CD4-positive, alpha-beta T cell treated with Interleukin-10 for 1 hour (primary cell): ENCODE results near the gene ARHGEF17.
"Not testable (repeated sequence)": the region's sequence is repeated elsewhere in the genome, so short reads cannot be mapped to it uniquely, and the experiment has no call there.

Experiments used
- DNase-seq: peaks from one replicate; pipeline ENCODE4 v3.0.0-alpha.2; 2020

The ARHGEF17 gene, protein sequence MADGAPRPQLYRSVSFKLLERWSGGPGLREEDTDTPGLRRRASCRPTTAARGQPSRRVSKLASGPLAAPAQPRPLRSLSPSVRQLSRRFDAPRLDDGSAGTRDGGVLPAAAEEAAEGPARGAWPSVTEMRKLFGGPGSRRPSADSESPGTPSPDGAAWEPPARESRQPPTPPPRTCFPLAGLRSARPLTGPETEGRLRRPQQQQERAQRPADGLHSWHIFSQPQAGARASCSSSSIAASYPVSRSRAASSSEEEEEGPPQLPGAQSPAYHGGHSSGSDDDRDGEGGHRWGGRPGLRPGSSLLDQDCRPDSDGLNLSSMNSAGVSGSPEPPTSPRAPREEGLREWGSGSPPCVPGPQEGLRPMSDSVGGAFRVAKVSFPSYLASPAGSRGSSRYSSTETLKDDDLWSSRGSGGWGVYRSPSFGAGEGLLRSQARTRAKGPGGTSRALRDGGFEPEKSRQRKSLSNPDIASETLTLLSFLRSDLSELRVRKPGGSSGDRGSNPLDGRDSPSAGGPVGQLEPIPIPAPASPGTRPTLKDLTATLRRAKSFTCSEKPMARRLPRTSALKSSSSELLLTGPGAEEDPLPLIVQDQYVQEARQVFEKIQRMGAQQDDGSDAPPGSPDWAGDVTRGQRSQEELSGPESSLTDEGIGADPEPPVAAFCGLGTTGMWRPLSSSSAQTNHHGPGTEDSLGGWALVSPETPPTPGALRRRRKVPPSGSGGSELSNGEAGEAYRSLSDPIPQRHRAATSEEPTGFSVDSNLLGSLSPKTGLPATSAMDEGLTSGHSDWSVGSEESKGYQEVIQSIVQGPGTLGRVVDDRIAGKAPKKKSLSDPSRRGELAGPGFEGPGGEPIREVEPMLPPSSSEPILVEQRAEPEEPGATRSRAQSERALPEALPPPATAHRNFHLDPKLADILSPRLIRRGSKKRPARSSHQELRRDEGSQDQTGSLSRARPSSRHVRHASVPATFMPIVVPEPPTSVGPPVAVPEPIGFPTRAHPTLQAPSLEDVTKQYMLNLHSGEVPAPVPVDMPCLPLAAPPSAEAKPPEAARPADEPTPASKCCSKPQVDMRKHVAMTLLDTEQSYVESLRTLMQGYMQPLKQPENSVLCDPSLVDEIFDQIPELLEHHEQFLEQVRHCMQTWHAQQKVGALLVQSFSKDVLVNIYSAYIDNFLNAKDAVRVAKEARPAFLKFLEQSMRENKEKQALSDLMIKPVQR (N-terminal part only)

DNA sequence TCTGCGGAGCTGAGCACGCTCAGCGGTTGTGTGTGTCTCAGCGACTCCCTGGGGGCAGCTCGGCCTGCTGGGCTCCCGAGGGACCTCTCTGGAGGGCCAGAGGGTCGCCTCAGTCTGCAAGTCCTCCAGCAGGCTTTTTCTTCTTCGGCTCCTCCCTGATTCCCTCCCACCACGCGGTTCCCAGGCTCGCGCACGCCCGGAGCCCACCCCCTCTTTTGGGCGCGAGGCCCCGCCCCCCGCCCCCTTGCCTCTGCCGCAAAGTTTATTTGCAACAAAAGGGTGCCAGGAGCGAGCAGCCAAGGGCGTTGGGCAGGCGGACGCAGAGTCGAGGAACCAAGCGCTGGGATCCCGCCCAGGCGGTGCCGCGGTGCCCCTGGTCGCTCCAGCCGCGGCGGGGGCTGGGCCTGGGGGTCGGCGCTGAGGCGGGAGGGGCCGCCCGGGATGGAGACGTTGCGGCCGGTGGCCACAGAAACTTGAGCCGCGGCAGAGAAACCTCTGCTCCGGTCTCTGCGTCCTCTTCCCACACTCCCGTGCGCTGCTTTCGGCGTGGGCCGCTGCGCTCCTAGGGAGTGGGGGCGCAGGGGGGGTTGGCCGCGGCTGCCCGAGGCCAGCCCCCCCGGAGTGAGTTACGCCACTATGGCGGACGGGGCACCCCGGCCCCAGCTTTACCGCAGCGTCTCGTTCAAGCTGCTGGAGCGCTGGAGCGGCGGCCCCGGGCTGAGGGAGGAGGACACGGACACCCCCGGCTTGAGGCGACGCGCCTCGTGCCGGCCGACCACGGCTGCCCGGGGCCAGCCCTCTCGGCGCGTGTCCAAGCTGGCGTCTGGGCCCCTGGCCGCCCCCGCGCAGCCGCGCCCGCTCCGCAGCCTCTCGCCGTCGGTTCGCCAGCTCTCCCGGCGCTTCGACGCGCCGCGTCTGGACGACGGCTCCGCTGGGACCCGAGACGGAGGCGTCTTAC lies at the start of gene ARHGEF17:
ARHGEF17 (plus strand) TSS at position 274 of the 958 bp plus-strand sequence; CDS start at position 637, 363 bp downstream.
- no peak for DNase-seq

DNA sequence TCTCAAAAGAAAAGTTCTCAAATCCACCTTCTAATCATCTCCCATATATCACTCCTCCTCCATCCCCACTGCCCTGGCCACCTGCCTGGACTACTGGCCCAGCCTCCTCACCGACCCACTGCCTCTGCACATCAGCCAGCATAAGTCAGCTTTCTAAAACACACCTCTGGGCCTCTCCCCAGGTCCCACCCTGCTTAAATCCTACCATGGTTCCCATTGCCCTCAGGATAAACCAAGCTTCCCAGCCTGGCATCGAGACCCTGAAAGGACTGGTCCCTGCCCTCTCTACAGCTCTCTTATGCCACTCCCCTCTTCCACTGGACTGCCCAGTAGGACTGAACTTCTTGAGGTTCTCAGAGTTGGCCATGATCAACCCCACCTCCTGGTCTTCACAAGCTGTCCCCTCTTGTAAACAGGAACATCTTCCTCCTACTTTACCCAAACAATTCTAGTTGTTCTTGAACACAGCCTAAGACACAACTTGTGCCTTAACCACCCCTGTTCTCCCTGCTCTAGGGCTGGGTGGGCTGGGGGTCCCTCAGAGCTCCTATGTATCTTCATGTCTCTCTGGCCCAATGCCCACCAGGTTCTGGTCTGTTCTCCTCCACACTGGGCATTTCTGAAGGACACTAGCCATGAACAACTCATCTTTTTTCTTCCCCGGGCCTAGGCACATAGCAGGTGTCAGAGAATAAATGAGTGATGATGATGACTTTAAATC lies 48.5 kb upstream of the ARHGEF17 start:
- DNase-seq = no peak

DNA sequence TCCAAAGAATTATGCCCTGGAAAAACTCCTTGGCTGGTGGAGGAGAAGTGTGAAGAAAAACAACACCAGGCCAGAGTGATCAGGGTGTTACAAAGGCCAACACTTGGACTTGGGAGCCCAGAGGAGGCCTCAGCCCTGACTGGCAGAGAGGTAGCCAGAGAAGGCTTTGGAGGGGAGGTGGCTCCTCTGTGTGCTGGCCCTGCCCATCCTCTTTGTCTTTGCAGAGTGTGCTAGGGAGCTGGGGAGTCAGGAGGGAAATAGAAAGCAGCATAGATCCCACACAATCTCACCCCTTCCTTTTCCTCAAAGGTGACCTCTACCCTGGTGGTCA lies 48.0 kb upstream of the ARHGEF17 start:
- DNase-seq = no peak

DNA sequence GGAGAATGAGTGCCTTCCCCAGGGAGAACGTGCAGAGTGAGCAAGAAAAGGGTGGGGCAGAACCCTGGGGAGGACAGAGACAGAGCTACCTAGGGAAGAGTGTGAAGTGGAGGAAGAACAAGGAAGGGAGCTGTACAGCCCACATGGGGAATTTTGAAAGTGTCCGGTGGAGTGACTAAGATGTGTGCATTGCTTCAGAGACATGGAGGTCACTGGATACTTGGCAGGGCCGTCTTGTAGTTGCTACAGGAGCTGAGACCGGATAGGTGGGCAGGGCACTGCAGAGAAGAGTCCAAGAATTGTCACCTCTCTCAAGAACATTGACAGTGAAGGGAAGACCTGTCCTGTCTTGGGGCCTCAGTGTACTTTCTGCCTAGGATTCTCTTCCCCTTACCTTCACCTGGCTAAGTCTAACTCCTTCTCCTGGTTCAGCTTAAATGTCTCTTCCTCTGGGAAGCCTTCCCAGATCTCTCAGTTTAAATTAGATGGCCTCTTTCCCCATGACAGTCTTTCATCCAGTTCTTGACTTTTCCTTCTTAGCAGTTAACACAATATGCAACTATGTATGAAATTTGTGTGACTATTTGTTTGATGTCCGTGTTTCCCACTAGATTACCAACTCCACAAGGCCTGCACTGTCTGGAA lies 45.1 kb upstream of the ARHGEF17 start:
- DNase-seq = no peak

DNA sequence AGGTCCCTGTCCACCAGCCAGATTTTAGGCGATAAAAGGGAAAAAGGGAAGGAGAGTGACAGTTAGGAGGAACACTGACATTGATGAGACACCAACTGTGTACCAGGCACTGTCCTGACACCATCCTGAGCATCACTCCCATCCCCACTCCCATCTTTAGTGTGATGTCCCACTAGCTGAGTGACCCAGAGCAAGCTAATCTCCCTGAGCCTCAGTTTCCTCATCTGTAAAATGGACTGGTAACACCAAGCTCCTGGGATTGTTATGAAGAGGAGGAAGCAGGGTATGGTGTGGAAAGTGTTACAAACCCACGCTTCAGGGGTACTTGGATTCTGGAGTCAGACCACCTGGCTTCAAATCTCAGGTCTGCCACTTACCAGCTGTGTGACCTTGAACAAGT lies 44.4 kb upstream of the ARHGEF17 start:
- DNase-seq = no peak

DNA sequence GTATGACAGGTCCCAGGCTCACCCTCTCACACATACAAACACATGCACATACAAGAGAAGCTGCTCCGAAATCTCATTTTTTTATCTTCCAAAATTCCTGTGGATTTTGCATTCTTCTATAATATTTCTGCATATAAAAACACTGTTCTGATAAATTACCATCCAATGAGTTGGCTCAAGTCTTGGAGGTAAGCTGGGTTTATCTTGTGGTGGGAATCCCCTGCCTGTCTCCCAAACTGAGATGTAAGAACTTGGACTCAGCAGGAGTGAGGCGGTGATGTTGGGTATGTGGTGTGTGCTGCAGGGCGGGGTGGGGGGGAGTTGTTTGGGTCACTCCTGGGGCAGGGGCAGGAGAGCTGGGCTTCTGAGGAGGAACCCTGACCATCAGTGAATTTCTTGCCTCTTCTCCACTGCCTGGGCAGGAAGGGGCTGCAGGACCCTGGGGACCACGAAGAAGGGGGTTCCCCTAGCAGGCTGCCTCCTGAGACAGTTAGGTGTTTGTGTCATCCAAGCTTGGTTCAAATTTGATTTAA lies 42.7 kb upstream of the ARHGEF17 start:
- no peak for DNase-seq

DNA sequence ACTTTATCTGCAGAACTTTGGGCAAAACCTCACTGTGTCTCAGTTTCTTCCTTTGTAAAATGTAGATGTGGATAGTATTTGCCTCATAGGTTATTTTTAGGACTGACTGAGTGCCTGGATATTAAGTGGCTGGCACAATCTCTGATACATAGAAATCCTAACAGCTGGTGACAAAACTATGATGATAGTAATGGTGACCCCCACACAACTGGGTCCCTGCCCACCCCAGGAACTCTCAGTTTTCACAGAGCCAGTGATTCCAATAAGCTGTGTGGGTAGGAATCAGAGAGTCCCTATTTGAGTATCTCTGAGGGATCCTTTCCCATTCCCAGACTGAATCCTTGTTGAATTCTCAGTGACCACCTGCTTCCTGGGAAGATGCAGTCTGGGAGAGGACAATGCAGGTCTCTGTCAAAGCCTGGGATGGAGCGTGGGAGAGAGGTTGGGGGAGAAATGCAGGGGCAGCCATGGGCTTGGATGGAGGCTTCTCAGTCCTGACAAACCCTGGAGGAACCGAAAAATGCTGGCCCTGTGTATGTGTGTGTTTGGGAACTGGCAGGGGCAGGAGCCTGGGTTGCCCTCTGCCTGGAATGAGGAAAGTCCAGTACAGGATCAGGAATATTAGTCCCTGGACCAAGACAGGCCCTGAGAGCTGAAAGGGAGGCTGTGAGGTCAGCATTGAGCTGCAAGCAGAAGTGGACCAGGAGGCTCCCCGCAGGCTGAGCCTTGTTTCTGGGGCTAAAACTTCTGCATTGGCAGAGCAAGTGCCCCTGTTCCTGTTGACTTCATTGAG lies 42.0 kb upstream of the ARHGEF17 start:
- no peak for DNase-seq

DNA sequence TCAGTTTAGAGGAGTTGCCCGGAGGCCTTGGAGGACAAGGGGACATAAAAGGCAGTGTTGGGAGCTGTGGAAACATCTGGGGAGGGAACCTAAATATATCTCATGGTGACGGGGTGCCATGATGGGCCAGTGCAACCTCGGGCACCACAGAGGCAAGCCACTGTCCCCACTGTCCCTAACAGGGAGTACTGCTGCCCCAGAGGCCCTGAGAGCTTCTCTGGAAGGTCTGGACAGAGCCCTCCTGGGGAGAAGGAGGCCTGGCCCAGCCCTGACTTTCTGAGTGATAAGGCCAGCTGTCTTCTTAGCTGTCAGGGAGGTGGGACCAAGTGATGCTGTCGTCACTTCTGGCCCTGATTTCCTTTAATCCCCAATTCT lies 41.4 kb upstream of the ARHGEF17 start:
- no peak for DNase-seq

DNA sequence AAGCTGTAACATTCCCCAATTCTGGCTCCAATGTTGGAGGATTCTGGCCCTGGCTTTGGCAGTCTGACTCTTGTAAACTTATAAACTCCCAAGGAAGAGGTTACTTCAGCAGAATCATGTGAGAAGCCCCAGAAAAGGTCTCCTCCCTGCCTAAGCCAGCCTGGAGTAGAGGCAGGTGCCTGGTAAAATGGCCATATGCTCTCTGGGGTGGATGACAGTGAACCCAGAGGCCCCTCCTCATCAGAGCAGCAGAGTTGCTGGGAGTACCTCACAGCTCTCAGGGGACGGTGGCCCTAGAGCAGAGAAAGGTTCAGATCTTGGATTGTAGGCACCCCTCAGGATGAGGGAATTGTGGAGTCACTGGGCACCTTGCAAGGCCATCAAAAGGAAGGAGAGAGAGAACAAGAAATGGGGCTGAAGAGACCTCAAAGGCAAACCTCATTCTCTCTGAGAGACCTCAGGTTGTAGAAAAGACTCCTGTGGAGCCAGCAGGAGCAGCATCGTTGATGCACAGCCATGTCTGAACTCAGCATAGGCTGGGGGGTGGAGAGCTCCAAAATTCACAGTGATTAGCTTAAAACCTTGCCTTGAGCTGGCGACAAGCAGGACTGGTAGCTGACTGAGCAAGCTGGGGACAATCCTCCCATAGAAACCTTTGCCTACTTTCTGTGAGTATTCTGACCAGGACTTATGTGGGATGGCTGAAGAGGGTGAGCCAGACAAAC lies 40.8 kb upstream of the ARHGEF17 start:
- no peak for DNase-seq

DNA sequence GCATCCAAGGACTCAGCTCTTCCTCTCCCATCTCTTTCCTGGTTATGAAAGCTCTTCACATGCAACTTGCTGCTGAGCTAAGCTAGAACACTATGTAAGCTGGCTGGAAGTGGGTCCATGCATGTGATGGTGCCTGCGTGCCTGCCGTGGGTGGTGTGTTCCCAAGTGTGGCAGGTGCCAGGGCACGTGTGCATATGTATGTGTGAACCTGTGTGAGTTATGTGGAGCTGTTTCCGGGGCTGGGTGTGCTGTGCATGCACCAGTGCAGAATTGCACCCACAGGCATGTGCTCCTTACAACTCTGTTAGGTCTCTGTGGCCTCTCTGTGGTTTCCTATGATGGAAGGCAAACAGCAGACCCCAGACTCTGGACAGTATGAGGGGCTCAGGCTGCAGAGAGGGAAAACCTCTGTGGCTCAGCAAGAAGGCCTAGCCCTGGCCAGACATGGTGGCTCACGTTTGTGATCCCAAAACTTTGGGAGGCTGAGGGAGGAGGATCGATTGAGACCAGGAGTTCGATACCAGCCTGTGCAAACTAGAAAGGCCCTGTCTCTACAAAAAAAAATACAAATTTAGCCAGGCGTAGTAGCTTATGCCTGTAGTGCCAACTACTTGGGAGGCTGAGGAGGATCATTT lies 40.1 kb upstream of the ARHGEF17 start:
- no peak for DNase-seq

DNA sequence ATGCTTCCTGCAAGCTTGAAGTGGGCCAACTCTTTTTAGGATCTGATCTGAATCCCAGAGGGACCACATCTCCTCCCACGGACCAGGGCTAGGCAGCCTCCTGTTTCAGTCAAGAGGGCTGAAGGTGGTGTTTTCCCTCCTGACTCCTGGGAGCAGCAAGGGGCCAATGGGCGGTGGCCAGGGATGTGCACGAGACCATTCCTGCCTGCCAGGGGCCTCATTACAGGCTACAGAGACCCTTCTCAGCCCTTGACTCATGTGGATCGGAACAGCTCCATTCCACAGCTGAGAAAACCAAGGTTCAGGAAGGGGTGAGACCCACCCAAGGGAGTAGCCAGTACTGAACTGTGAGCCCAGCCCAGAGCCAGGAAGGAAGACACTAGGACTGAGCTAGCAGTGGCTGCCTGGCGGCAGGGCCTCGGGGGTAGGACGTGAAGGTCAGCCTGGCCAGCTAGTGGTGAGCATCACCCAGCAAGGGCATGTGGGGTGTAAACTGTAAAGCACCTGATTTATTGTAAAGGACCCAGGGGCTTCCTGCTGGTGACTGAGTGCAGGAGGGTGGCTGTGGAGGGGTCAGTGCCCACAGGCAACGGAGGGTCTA lies 39.3 kb upstream of the ARHGEF17 start:
- no peak for DNase-seq

DNA sequence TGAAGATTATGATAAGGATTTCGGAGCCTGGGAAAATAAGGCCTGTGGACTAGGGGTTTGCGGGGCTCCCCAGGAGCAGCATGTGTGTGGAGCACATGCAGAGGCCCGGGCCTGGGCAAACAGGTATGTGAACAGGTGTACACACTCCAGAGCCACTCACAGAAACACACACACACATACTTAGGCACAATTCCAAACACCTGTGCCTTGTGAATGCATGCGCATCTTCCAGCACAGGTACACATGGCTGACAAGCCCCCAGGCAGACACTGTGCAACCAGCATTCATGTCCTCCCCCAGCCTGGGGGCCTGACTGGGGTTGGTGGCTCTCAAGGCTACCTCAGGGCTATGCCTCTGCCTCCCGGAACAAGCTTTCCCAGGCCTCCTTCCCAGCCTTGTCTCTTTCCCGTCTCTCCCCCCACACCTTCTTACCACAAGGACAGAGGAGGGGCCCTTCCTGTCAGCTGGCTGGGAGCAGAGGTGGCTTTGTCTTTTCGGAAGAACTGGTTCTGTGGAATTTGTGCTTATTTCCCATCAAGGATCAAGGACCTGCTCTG lies 38.5 kb upstream of the ARHGEF17 start:
- no peak for DNase-seq

DNA sequence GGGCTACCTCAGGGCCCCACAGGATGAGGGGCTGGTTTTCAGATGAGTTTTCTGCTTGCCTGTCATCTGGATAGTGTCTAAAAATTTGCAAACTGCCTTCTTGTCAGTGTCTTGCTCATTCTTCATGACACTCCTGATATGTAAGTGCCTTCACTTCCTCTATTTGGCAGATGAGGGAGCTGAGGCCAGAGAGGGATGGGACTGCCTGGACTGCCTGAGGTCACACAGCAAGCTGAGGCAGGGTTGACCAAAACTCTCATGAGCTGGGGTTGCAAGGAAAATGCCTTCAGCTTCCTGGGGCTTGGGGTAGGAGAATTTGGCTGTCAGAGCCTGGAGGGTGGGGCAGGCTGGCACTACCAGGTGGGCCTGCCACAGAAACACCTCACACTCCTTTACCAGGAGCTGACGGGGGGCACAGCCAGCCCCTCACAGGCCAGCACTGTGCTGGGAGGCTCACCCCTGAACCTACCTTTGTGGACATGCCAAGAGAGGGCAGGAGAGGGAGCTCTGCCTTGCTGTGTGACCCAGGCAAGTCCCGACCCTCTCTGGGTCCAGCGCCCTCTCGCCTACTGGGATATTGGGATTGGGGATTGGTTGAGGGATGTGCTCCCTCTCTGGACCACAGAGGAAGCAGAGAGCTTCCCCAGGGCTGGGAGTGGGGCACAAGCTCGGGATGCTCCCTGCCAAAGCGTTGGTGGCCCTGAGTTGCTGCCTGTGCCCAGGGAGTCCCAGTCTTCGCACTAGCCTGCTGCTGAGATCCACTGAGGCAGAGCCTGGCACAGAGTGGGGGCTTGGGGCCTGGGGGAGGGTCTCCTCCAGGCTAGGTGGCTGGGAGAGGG lies 37.8 kb upstream of the ARHGEF17 start:
- no peak for DNase-seq

DNA sequence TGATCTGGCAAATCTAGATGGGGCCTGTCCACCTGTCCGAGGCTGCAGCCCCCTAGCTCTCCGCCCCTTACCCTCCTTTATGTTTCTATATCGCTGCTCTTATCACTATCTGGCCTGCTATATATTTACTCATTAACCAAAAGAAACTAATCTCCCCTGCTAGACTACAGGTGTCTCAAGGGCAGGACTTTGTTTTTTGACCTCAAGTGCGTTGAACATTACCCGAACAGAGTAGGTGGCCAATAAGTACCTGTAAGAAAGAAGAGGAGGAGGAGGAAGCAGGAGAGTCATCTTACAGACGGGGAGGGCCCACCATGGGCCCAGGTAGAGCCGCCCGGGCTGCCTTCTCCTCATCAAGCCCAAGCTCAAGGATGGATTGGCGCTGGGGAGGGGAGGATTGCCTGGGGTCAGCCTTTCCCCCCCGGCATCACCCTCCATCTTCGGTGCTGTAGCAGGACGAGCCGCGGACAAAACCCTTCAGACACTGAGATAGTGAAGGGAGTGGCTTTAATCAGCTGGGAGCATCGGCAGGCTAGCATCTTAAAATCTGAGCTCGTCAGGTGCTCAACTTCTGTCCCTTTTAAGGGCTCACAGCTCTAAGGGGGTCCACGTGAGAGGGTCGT lies 37.1 kb upstream of the ARHGEF17 start:
- no peak for DNase-seq

DNA sequence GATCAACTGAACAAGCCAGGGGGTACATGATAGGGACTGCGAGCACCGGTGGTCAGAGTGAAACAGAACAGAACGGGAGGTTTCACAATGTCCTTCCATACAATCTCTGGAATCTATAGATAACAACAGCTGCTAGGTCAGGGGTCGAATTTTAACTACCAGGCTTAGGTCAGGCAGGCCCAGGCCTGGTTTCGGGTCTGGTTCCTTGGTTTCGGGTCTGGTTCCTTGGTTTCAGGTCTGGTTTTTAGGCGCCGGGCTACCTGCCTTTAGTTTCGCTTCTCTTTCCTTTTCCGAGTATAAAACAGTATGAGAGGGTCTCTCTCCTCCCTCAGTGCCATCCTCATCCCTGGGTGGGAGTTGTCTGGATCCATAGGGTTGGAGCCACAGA lies 36.6 kb upstream of the ARHGEF17 start:
- not testable (repeated sequence) for DNase-seq

DNA sequence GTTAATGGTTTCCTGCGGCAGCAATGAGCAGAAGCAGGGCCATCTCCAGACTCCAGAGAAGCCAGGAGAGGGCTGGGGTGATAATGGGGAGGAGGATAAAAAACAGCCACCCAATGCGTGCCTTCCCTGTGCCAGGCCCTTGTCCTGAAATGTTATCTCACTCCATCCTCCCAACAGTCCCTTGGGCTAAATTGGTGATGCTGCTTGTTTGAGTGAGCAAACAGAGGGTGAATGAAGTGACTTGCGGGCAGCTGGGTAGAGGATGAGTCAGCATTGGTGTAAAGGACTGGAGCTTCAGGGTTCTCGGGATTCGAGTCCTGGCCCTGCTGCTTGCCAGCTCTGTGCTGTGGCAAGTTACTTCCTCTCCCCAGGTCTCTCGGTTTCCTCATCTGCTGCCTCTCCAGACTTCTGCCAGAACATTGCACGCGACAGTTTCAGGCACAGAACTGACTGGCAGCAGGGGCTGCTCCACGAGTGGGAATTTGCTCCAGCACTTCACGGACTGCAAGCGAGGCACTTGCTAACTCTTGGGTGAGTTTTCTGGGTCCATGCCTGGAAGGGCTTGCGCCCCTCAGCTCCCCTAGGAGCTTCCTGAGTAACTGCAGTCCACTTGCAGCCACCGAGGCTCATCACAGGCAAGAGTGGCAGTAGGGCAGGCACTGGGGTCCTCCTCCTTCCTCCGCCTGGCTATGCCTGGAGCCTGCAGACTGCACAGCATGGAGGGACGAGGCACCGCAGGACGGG lies 36.0 kb upstream of the ARHGEF17 start, which contains the start of gene P2RY6:
P2RY6 (plus strand) TSS at position 403 of the 744 bp plus-strand sequence. CDS start 24,181 bp downstream, outside the sequence.
- DNase-seq = no peak
